ENCODE measurements around the gene AJM1. TPM values are rescaled to one million over a fixed set of nuclear protein-coding genes. Genes with fewer than 3 reads are reported as not detected.

The AJM1 gene
- total RNA-seq, 1 experiment from 2014 or later, result 5.3 TPM

- no peak overlapping the region for H3K4me3 ChIP-seq
- peaks cover 35% of the 10 kb centered on the region for H3F3A ChIP-seq (ENCODE audit: insufficient read depth, low read depth)
- BruUV-seq (replicated peaks), result no TSS peak
- no peaks in the 10 kb centered on the region for H3K79me2 ChIP-seq (ENCODE audit: low read depth)
- no peak overlapping the region for H3K4me2 ChIP-seq
- no peak overlapping the region for H2AFZ ChIP-seq
- no peaks in the 10 kb centered on the region for H3K9me2 ChIP-seq (ENCODE audit: insufficient read depth)
- H3K9me3 ChIP-seq (ENCODE audit: insufficient read depth, low read depth), result no peaks in the 10 kb centered on the region
- intact Hi-C loops (cut with micrococcal nuclease; ENCODE audit: unreplicated experiment), result no loop called here
- H3K27ac ChIP-seq, result no peak overlapping the region
- peaks cover 16% of the 10 kb centered on the region; the same call in 1 of the 2 replicates for H4K20me1 ChIP-seq (ENCODE audit: insufficient read depth)
- H3K27me3 ChIP-seq (ENCODE audit: insufficient read depth, low read depth), result no peaks in the 10 kb centered on the region
- H3K36me3 ChIP-seq (ENCODE audit: low read depth), result no peaks in the 10 kb centered on the region
- CTCF ChIA-PET, result no interaction called here
- DNase-seq, result peak in 1 of 2 experiments; percentile 56
- 0 out of 2 replicates have a peak, but pooled peaks cover 2% of the 10 kb centered on the region for H3K4me1 ChIP-seq (replicated peaks; ENCODE audit: insufficient read depth)
- POLR2A ChIA-PET (ENCODE audit: unreplicated experiment), result interaction anchor here (0.6 to 0.8 kb wide), 3 partner anchors 18 to 37 kb away, joined by 3 to 8 read pairs (median 5); partner anchors contain the start of gene RABL6
- TF ChIP-seq EZH2 (IDR thresholded peaks at IDR 0.05; ENCODE audit: low read depth) (no peak), CTCF (conservative IDR thresholded peaks at IDR 0.05) (no peak)
These were observed 3.7 kb upstream of the AJM1 start for GRCh38 chr9:136838314-136839228.

- no peak for TF ChIP-seq CTCF (conservative IDR thresholded peaks at IDR 0.05)
- no peak for TF ChIP-seq EZH2 (IDR thresholded peaks at IDR 0.05; ENCODE audit: low read depth)
- H3K27me3 ChIP-seq (ENCODE audit: insufficient read depth, low read depth), result no peaks in the 10 kb centered on the region
- H2AFZ ChIP-seq, result no peak overlapping the region
- H3K4me2 ChIP-seq, result peak overlapping the region; percentile 26; the same call in 1 of the 2 replicates
- H3K9me3 ChIP-seq (ENCODE audit: insufficient read depth, low read depth), result no peaks in the 10 kb centered on the region
- no peak overlapping the region for H3K27ac ChIP-seq
- H3K4me1 ChIP-seq (replicated peaks; ENCODE audit: insufficient read depth), result 0 out of 2 replicates have a peak, but pooled peaks cover 2% of the 10 kb centered on the region
- peaks cover 26% of the 10 kb centered on the region for H3F3A ChIP-seq (ENCODE audit: insufficient read depth, low read depth)
- peaks cover 16% of the 10 kb centered on the region; the same call in 1 of the 2 replicates for H4K20me1 ChIP-seq (ENCODE audit: insufficient read depth)
- no peaks in the 10 kb centered on the region for H3K9me2 ChIP-seq (ENCODE audit: insufficient read depth)
- POLR2A ChIA-PET (ENCODE audit: unreplicated experiment), result no interaction called here
- H3K36me3 ChIP-seq (ENCODE audit: low read depth), result no peaks in the 10 kb centered on the region
- no peak for DNase-seq
- H3K79me2 ChIP-seq (ENCODE audit: low read depth), result no peaks in the 10 kb centered on the region
- CTCF ChIA-PET, result no interaction called here
- H3K4me3 ChIP-seq, result no peak overlapping the region
- intact Hi-C loops (cut with micrococcal nuclease; ENCODE audit: unreplicated experiment), result no loop called here
- BruUV-seq (replicated peaks), result no TSS peak
These were observed 2.8 kb upstream of the AJM1 start for GRCh38 chr9:136839229-136840139.

All from PC-9 (cell line).